Activated T-cell treated with anti-CD3 and anti-CD28 coated beads, Interleukin-2, amount 50 U/mL, for 24 hours (primary cell): Measurements from ENCODE around the gene RNASEH2B.

Source experiments
- DNase-seq: peaks from one replicate; pipeline ENCODE4 v3.0.0-alpha.2; 2020
- H3K27ac Mint-ChIP-seq: 2 replicates; pipeline ENCODE4 v1.8.0; 2020; ENCODE audit warnings: mild to moderate bottlenecking, mixed read lengths
- H3K27me3 Mint-ChIP-seq: 2 replicates; pipeline ENCODE4 v1.8.0; 2020; ENCODE audit warnings: mixed read lengths
- H3K36me3 Mint-ChIP-seq: 2 replicates; pipeline ENCODE4 v1.8.0; 2020; ENCODE audit warnings: low read depth, mixed read lengths
- H3K4me1 Mint-ChIP-seq: 2 replicates; pipeline ENCODE4 v1.8.0; 2020; ENCODE audit warnings: low read depth, mixed read lengths
- H3K4me3 Mint-ChIP-seq: 2 replicates; pipeline ENCODE4 v1.8.0; 2020; ENCODE audit warnings: mild to moderate bottlenecking, moderate library complexity, mixed read lengths
- H3K9me3 Mint-ChIP-seq: 2 replicates; pipeline ENCODE4 v1.8.0; 2020; ENCODE audit warnings: mixed read lengths

The RNASEH2B gene

DNA sequence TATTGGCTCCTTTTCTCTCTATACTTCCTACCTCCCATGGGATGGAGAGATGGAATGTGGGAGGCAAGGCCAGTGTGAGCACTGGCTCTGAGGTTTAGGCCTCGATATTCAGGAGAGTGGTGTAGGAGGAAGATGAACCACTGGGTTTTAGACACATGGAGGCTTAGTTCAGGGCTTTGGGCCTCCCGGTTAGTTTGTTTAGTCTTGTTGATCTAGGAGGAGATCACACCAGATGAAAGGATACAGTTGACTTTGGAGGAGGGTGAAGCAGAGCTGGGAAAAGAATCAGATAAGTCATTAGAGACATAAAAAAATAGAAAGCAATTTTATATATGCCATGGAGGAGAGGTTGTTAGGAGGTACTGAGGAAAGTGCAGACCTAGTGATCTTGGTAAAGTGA lies 30.9 kb downstream of the RNASEH2B start:
- Mint-ChIP-seq H3K27ac (no peak overlapping the region), H3K4me3 (no peak overlapping the region), H3K36me3 (peaks cover 87% of the 10 kb centered on the region), H3K4me1 (peaks cover 12% of the 10 kb centered on the region), H3K9me3 (no peaks in the 10 kb centered on the region), H3K27me3 (no peaks in the 10 kb centered on the region)
- DNase-seq = no peak

DNA sequence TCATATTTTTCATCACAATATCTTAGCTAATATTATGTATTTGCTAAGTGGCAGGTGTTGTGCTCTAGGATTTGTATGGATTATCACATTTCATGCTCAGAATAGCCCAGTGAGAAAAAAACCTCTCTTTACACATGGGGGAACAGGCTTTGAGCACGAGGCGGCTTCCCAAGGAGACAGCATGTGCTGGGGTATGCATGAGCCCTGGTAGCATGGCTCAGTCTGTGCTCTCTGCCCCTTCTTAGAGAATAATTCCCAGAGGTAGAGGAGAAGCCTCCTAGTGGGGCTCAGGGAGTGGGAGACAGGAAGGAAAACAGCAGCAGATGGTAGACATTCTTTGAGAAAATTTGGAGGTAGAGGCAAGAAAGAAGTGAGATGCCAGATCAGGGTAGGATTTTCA lies 31.6 kb downstream of the RNASEH2B start:
- peaks cover 85% of the 10 kb centered on the region for H3K36me3 Mint-ChIP-seq
- peaks cover 12% of the 10 kb centered on the region for H3K4me1 Mint-ChIP-seq
- no peak overlapping the region for H3K4me3 Mint-ChIP-seq

DNA sequence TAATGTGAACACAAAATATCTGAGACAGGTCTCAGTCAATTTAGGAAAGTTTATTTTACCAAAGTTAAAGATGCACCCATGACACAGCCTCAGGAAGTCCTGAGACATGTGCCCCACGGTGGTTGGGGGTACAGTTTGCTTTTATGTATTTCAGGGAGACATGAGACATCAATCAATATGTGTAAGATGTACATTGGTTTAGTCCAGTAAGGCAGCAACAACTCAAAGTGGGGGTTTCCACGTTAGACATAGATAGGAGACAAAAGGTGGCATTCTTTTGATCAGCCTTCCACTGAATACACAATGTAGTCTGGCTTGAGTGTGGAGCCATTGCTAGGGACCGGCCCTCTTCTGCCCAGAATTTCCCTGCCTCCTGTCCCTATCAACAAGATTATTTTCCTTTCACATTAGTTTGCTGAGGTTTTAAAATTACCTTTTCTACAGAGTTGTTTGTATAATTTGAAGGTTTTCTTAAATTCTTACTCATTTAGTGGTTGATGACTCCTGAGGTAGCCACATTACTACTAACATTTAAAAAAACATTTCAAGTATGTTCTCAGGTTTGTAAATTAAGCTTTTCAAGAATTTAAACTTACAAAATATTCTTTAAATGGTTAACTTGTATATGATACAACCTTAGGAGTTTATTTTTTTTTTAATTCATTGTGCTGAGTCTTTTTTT lies 33.2 kb downstream of the RNASEH2B start:
- Mint-ChIP-seq H3K36me3 (peaks cover 83% of the 10 kb centered on the region), H3K4me3 (no peak overlapping the region), H3K27me3 (no peaks in the 10 kb centered on the region), H3K27ac (peak overlapping the region; percentile 81), H3K4me1 (peaks cover 12% of the 10 kb centered on the region), H3K9me3 (no peaks in the 10 kb centered on the region)
- DNase-seq = no peak

More for the DNA sequence above, 31.6 kb downstream of the RNASEH2B start:
- no peak overlapping the region for H3K27ac Mint-ChIP-seq
- H3K27me3 Mint-ChIP-seq = no peaks in the 10 kb centered on the region
- no peak for DNase-seq
- no peaks in the 10 kb centered on the region for H3K9me3 Mint-ChIP-seq

DNA sequence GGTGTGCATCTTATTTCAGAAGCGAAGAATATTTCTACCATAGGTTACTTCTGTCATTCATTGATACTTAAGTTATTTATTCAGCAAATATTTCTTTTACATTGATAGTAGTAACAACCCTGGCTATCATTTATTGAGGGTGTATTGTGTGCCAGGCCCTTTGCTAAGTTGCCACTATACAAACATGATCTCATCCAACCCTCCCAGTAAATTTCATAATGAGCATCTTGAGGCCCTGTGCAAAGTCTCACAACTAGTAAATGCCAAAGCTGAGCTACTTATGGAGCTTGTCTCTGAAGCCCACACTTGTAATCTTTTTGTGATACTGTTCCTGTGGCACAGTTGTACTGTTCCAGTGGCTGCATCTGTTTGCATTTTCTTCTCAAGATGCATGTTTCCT lies 36.1 kb downstream of the RNASEH2B start:
- DNase-seq = no peak
- Mint-ChIP-seq H3K27me3 (no peaks in the 10 kb centered on the region), H3K36me3 (peaks cover 90% of the 10 kb centered on the region), H3K9me3 (no peaks in the 10 kb centered on the region), H3K4me3 (no peak overlapping the region), H3K27ac (no peak overlapping the region), H3K4me1 (peaks cover 12% of the 10 kb centered on the region)

DNA sequence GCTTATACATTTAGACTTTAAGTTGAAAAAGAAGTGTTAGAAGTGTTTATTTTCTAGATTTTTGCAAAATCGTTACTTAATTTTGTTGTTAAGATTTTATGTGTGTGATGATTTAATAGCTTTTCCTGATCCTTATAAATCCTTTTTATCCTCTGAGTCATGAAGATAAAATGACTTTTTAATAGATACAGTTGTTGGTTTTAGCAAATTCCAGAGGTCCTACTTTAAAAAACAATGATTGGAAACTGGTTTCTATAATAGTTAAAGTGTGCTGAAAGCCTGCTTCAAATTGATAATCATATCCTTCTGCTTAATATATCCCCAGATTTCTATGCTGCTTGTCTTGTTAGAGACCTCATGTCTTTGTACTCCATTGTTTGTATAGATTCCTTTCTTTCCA lies 39.0 kb downstream of the RNASEH2B start:
- peaks cover 88% of the 10 kb centered on the region for H3K36me3 Mint-ChIP-seq
- no peaks in the 10 kb centered on the region for H3K27me3 Mint-ChIP-seq
- H3K9me3 Mint-ChIP-seq = no peaks in the 10 kb centered on the region
- no peak overlapping the region for H3K27ac Mint-ChIP-seq
- H3K4me3 Mint-ChIP-seq = no peak overlapping the region
- no peak for DNase-seq
- H3K4me1 Mint-ChIP-seq = no peaks in the 10 kb centered on the region

DNA sequence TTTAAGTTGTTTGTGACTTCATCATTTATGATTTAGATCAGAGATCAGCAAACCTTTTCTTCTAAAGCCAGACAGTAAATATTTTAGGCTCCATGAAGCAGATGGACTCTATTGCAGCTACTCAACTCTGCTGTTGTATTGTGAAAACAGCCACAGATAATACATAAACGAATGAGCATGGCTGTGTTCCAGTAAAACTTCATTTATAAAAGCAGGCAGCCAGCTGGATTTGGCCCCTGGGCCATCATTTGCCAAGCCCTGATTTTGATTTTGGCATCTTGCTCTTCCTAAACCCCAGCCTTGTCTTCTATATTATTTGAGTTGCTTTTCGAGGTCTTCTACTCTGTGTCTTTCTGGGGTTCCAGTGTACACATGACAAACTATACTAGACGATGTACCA lies 41.3 kb downstream of the RNASEH2B start:
- DNase-seq = no peak
- Mint-ChIP-seq H3K9me3 (no peaks in the 10 kb centered on the region), H3K4me1 (no peaks in the 10 kb centered on the region), H3K36me3 (peaks cover 85% of the 10 kb centered on the region), H3K4me3 (no peak overlapping the region), H3K27me3 (no peaks in the 10 kb centered on the region), H3K27ac (no peak overlapping the region)

DNA sequence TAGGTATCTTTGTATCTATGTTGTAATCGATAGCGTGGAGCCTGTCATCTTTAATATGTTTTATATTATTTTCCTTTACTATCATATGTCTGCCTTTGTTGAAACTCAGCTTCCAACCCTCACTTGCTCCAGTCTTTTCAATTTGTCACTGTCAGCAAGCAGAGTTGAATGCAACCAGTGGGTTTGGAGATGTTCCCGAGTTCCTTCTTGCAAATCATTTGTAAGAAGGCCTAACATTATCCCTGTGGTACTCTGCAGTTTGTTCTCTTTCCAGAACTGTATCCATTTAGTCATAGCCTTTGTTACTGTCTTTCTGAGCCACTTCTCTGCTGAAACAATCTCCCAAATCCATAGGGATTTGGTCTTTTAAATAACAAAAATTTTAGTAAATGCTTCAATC lies 41.8 kb downstream of the RNASEH2B start:
- DNase-seq = no peak
- no peak overlapping the region for H3K27ac Mint-ChIP-seq
- H3K27me3 Mint-ChIP-seq = no peaks in the 10 kb centered on the region
- H3K9me3 Mint-ChIP-seq = no peaks in the 10 kb centered on the region
- no peaks in the 10 kb centered on the region for H3K4me1 Mint-ChIP-seq
- no peak overlapping the region for H3K4me3 Mint-ChIP-seq
- H3K36me3 Mint-ChIP-seq = peaks cover 87% of the 10 kb centered on the region

DNA sequence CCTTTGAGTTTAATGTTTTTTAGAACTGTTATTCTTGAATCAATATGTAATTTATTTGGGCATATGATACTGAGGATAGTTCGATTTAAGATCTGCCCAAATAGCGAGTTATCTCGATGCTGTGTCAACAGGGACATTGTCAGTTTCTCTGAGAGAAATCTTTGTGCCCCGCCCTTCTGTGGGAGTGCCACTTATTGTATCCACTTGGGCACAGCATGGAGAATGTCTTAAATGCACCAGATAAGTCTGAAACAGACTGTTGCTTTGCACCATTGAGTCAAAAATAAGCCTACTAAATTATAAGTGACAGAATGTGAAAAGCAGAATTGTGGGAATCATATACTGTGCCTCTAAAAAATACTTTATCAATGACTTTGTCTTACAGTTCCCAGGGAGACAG lies 45.6 kb downstream of the RNASEH2B start:
- Mint-ChIP-seq H3K9me3 (no peaks in the 10 kb centered on the region), H3K4me3 (no peak overlapping the region), H3K27ac (no peak overlapping the region), H3K27me3 (no peaks in the 10 kb centered on the region), H3K36me3 (peaks cover 77% of the 10 kb centered on the region), H3K4me1 (peaks cover 4% of the 10 kb centered on the region)
- DNase-seq = no peak

DNA sequence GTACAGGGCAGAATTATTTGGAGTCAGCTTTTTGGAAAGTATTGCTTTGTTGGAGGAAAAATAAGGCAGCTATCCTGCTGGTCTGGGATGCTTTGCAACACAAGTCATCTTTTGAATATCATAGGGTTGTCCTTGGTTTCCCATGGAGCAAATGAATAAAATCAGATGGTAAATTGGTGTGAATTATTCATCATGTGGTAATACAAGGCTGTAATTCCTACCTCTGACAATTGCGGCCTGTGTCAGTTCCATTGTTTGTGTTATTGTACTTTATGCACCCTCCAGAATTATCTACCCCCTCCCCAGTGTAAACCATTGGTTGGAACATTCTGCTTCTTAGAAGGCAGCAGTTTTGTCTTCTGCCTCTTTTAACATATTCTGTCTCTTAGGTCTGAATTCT lies 46.2 kb downstream of the RNASEH2B start:
- H3K36me3 Mint-ChIP-seq = peaks cover 77% of the 10 kb centered on the region
- no peak overlapping the region for H3K27ac Mint-ChIP-seq
- H3K4me1 Mint-ChIP-seq = peaks cover 4% of the 10 kb centered on the region
- H3K4me3 Mint-ChIP-seq = no peak overlapping the region
- H3K27me3 Mint-ChIP-seq = no peaks in the 10 kb centered on the region
- H3K9me3 Mint-ChIP-seq = no peaks in the 10 kb centered on the region
- DNase-seq = no peak

DNA sequence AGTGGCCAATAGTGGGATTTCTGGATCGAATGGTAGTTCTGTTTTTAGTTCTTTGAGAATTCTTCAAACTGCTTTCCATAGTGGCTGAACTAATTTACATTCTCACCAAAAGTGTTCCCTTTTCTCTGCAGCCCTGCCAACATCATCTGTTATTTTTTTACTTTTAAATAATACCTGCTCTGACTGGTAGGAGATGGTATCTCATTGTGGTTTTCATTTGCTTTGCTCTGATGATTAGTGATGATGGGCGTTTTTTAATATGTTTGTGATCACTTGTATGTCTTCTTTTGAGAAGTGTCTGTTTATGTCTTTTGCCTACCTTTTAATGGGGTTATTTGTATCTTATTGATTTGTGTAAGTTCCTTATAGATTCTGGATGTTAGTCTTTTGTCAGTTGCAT lies 48.0 kb downstream of the RNASEH2B start:
- H3K27ac Mint-ChIP-seq = no peak overlapping the region
- H3K36me3 Mint-ChIP-seq = peaks cover 77% of the 10 kb centered on the region
- H3K4me1 Mint-ChIP-seq = peaks cover 4% of the 10 kb centered on the region
- H3K27me3 Mint-ChIP-seq = no peaks in the 10 kb centered on the region
- no peaks in the 10 kb centered on the region for H3K9me3 Mint-ChIP-seq
- DNase-seq = no peak
- H3K4me3 Mint-ChIP-seq = no peak overlapping the region

DNA sequence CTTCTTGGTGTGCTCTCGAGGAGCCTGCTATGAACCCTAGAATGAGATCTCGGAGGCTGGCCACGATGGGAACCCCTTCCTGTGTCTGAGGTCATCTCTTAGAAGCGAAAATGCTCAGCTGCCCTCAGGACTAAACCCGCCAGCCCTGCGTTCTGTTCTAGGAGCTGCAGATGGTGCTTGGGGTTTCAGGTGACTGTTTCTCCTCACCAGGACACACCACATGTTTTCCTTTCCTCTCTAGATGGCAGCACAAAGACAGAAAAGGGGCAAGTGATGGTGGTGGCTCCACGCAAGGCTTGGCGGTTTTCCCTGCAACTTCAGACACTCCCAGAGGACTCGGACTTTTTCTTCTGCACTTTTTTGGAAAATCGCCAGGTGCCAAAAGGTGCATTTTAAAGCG lies 60.1 kb downstream of the RNASEH2B start:
- Mint-ChIP-seq H3K4me1 (no peaks in the 10 kb centered on the region), H3K27ac (no peak overlapping the region), H3K36me3 (peaks cover 82% of the 10 kb centered on the region), H3K4me3 (no peak overlapping the region), H3K27me3 (no peaks in the 10 kb centered on the region), H3K9me3 (no peaks in the 10 kb centered on the region)
- DNase-seq = no peak

DNA sequence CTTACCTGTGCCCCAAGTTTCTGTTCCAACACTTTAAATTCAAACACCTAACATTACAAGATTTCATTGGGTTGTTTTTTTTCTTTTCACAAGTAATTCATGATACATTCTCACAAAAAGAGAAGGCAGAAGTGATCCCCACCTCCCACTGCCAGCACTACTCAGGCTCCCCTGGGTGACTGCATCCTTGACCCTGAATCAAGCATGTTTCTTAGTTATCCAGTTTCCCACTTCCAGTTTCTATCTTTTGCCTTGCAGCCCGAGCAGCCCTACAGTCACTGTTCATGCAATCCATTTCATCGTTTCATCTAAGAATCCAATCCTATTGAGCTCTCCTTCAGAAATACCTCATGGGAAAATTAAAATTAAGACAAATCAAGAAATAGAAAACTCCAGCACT lies 61.4 kb downstream of the RNASEH2B start:
- Mint-ChIP-seq H3K27me3 (no peaks in the 10 kb centered on the region), H3K9me3 (no peaks in the 10 kb centered on the region), H3K4me3 (no peak overlapping the region), H3K4me1 (no peaks in the 10 kb centered on the region), H3K36me3 (peaks cover 82% of the 10 kb centered on the region), H3K27ac (no peak overlapping the region)
- no peak for DNase-seq

DNA sequence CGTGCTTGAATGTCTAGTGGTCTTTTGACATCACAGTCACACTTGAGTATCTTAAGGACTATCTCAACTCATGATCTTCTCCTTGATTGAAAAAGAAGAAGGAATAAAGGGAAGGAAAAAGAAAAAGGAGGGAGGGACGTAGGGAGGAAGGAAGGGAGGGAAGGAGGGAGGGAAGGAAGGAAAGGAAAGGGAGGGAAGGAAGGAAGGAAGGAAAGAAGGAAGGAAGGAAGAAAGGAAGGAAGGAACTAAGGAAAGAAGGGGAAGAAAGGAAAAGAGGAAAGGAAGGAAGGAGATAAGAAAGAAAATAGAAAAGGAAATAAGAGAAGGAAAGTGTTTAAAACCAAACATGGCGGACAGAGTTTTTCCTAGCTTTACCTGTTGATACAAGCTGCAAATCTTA lies 64.7 kb downstream of the RNASEH2B start:
- H3K9me3 Mint-ChIP-seq = no peaks in the 10 kb centered on the region
- H3K36me3 Mint-ChIP-seq = peaks cover 80% of the 10 kb centered on the region
- H3K27ac Mint-ChIP-seq = no peak overlapping the region
- H3K4me3 Mint-ChIP-seq = no peak overlapping the region
- no peaks in the 10 kb centered on the region for H3K27me3 Mint-ChIP-seq
- H3K4me1 Mint-ChIP-seq = no peaks in the 10 kb centered on the region
- DNase-seq = no peak

DNA sequence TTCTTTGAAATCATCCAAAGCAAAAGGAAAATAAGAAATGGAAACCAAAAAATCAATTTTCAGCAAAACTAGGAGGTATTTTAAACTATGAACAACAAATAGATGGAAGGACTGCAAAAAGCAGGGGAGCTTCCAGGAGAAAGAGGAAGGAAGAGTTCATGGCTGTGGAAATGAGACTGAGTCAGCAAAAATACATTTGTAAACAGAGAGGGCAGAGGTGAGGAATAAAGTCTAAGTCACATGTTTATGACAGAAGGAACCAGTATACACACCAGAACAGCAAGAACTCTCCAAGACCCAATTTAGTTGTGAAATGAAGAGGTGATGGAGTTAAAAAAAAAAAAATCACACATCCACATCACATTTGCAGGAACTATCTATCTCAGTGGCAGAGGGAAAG lies 69.6 kb downstream of the RNASEH2B start:
- H3K27ac Mint-ChIP-seq = no peak overlapping the region
- no peak for DNase-seq
- H3K36me3 Mint-ChIP-seq = peaks cover 51% of the 10 kb centered on the region
- H3K4me3 Mint-ChIP-seq = no peak overlapping the region
- H3K9me3 Mint-ChIP-seq = peaks cover 8% of the 10 kb centered on the region
- H3K27me3 Mint-ChIP-seq = no peaks in the 10 kb centered on the region
- H3K4me1 Mint-ChIP-seq = no peaks in the 10 kb centered on the region

DNA sequence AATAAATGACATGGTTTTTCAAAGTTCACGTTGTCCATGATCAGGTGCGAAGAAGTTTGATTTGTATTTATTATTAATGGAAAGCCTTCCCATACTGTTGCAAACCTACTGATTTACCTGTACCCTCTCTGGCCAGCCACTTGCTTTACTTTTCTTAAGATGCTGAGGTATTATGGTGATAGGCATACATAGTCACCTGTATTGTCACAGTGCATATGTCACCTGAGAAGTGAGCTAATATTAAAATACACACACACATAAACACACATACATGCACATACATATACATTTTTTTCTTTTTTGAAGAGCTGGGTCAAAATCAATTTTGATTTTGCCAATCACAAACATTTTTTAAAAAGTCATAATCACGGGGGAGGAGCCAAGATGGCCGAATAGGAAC lies 72.1 kb downstream of the RNASEH2B start:
- no peak overlapping the region for H3K27ac Mint-ChIP-seq
- no peaks in the 10 kb centered on the region for H3K27me3 Mint-ChIP-seq
- no peak for DNase-seq
- no peak overlapping the region for H3K4me3 Mint-ChIP-seq
- H3K9me3 Mint-ChIP-seq = peaks cover 8% of the 10 kb centered on the region
- H3K36me3 Mint-ChIP-seq = peaks cover 28% of the 10 kb centered on the region
- H3K4me1 Mint-ChIP-seq = no peaks in the 10 kb centered on the region

DNA sequence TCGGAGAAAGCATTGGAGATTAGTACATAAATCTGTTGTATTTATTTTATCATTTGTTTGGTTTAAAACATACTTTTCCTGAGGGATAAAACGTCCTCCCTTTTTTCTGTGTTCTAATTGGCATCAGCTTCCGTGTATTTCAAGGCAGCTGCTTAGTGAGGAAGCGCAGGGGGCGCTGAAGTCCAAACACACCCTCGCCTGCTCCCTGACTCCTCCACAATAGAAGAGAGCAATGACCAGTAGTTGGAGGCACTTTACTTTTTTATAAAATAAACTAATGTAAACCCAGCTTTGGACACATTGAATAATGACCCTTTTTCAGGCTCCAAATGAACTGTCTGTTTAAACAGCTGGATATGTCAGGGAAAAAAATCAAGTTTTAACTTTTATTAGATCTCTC lies 79.9 kb downstream of the RNASEH2B start:
- no peak overlapping the region for H3K4me3 Mint-ChIP-seq
- DNase-seq = no peak
- no peaks in the 10 kb centered on the region for H3K36me3 Mint-ChIP-seq
- no peaks in the 10 kb centered on the region for H3K27me3 Mint-ChIP-seq
- peaks cover 4% of the 10 kb centered on the region for H3K9me3 Mint-ChIP-seq
- peaks cover 20% of the 10 kb centered on the region for H3K4me1 Mint-ChIP-seq
- H3K27ac Mint-ChIP-seq = no peak overlapping the region
